SK-N-SH (cell line): Measurements from ENCODE around the gene KRT3. TPM values are rescaled to one million over a fixed set of nuclear protein-coding genes. Genes with fewer than 3 reads are reported as not detected.

ENCODE experiments used
- CTCF ChIA-PET: fragments of 300-600, 350-600 bp; formaldehyde crosslinking; extraction: SDS; loops from one replicate; lab custom pipeline; 2021; lab: Yijun Ruan, JAX
- POLR2A ChIA-PET: fragments of 350-600 bp; sonication (Branson Sonifier 250); formaldehyde crosslinking; extraction: SDS; loops from one replicate; lab custom pipeline; 2020; ENCODE audit warnings: antibody characterized with exemption, inconsistent platforms; lab: Yijun Ruan, JAX
- DNase-seq: peaks from one replicate; pipeline ENCODE4 v3.0.0; 2012
- H2AFZ ChIP-seq: fragments of 200-600 bp; sonication (generic); 2 replicates; pipeline ENCODE4 v1.8.1; 2016; ENCODE audit warnings: antibody characterized with exemption, mild to moderate bottlenecking, low read depth
- H3F3A ChIP-seq: fragments of 200-600 bp; sonication (generic); replicated peaks from 2 replicates; pipeline ENCODE3; 2016; ENCODE audit warnings: antibody characterized with exemption, mild to moderate bottlenecking; ENCODE audit not compliant: insufficient read depth
- H3K27ac ChIP-seq, 2 experiments: fragments of 200-500 bp in 1 of 2; fragments of 200-600 bp in 1 of 2; sonication (Bioruptor generic) in 1 of 2; sonication (generic), shearing (Covaris generic) in 1 of 2; 2 replicates each; pipeline versions ENCODE4 v1.5.1 to v1.6.1; 2014 to 2016; ENCODE audit warnings: low read depth in 2 of 2, inconsistent platforms in 1 of 2, low read length in 1 of 2, mild to moderate bottlenecking in 1 of 2, mixed read lengths in 1 of 2
- H3K27me3 ChIP-seq: fragments of 200-600 bp; sonication (generic), shearing (Covaris generic); 2 replicates; pipeline ENCODE4 v1.6.1; 2016; ENCODE audit warnings: mixed run types; ENCODE audit not compliant: insufficient read depth
- H3K36me3 ChIP-seq, 2 experiments: fragments of 200-500 bp in 1 of 2; fragments of 200-600 bp in 1 of 2; sonication (Bioruptor generic) in 1 of 2; sonication (generic) in 1 of 2; replicated peaks in 1 of 2; 2 replicates each; pipeline versions ENCODE3 to v1.5.1; 2014 to 2016; ENCODE audit warnings: low read length in 1 of 2, mild to moderate bottlenecking in 1 of 2; ENCODE audit not compliant: insufficient read depth in 2 of 2, control insufficient read depth in 1 of 2
- H3K4me1 ChIP-seq, 2 experiments: fragments of 200-500 bp in 1 of 2; fragments of 200-600 bp in 1 of 2; sonication (Bioruptor generic) in 1 of 2; sonication (generic), shearing (Covaris generic) in 1 of 2; 2 replicates each; pipeline versions ENCODE4 v1.5.1 to v1.6.1; 2014 to 2016; ENCODE audit warnings: low read depth in 1 of 2, low read length in 1 of 2, mixed run types in 1 of 2; ENCODE audit not compliant: insufficient read depth in 2 of 2, control insufficient read depth in 1 of 2
- H3K4me2 ChIP-seq: fragments of 200-600 bp; sonication (generic), shearing (Covaris generic); 2 replicates; pipeline ENCODE4 v1.6.1; 2017; ENCODE audit warnings: mixed run types
- H3K4me3 ChIP-seq, 2 experiments: fragments of 200-500 bp in 1 of 2; fragments of 200-600 bp in 1 of 2; sonication (Bioruptor generic) in 1 of 2; sonication (generic), shearing (Covaris generic) in 1 of 2; 2 replicates each; pipeline versions ENCODE4 v1.5.1 to v1.8.1; 2014 to 2016; ENCODE audit warnings: low read depth in 2 of 2, inconsistent platforms in 1 of 2, low read length in 1 of 2, mild to moderate bottlenecking in 1 of 2, mixed read lengths in 1 of 2, moderate library complexity in 1 of 2
- H3K79me2 ChIP-seq: fragments of 200-600 bp; sonication (generic); 2 replicates; pipeline ENCODE4 v1.8.1; 2017; ENCODE audit warnings: mild to moderate bottlenecking; ENCODE audit not compliant: insufficient read depth
- H3K9ac ChIP-seq: fragments of 200-600 bp; sonication (generic); 2 replicates; pipeline ENCODE4 v1.6.1; 2017; ENCODE audit warnings: mixed run types
- H3K9me2 ChIP-seq: fragments of 200-600 bp; sonication (generic); 2 replicates; pipeline ENCODE4 v1.6.1; 2017; ENCODE audit warnings: mixed run types
- H3K9me3 ChIP-seq: fragments of 200-600 bp; sonication (generic); 2 replicates; pipeline ENCODE4 v1.6.1; 2017; ENCODE audit warnings: mixed run types, mild to moderate bottlenecking, moderate library complexity
- H4K20me1 ChIP-seq: fragments of 200-600 bp; sonication (generic); 2 replicates; pipeline ENCODE4 v1.6.1; 2017; ENCODE audit warnings: mild to moderate bottlenecking, mixed run types; ENCODE audit not compliant: insufficient read depth
- EZH2phosphoT487 ChIP-seq: fragments of 200-600 bp; sonication (generic); IDR thresholded peaks from 2 replicates; pipeline ENCODE4 v1.6.1; 2017; ENCODE audit warnings: low read depth, mixed run types, mild to moderate bottlenecking, antibody characterized with exemption, moderate library complexity, borderline replicate concordance
- FOSL2 ChIP-seq: IDR thresholded peaks from 2 replicates; pipeline ENCODE4 v1.4.0; 2012; ENCODE audit warnings: low read depth, mild to moderate bottlenecking, moderate library complexity, borderline replicate concordance
- GABPA ChIP-seq: IDR thresholded peaks from 2 replicates; pipeline ENCODE4 v1.4.0; 2012; ENCODE audit warnings: low read depth, mild to moderate bottlenecking
- GATA2 ChIP-seq: sonication (generic); formaldehyde crosslinking; IDR thresholded peaks from 2 replicates; pipeline ENCODE4 v1.5.0; 2020; ENCODE audit warnings: mild to moderate bottlenecking, missing genetic modification reagents
- JUND ChIP-seq: IDR thresholded peaks from 2 replicates; pipeline ENCODE4 v1.4.0; 2012
- POLR2AphosphoS5 ChIP-seq: IDR thresholded peaks from 2 replicates; pipeline ENCODE4 v1.6.1; 2012; ENCODE audit warnings: low read depth, low read length
- RFX5 ChIP-seq: IDR thresholded peaks from 2 replicates; pipeline ENCODE4 v1.6.1; 2012; ENCODE audit warnings: mild to moderate bottlenecking, improper control_type of control experiment, low read length
- RXRA ChIP-seq: IDR thresholded peaks from 2 replicates; pipeline ENCODE4 v1.4.0; 2012; ENCODE audit warnings: low read depth, mild to moderate bottlenecking, borderline replicate concordance
- SIN3A ChIP-seq: IDR thresholded peaks from 2 replicates; pipeline ENCODE4 v1.6.1; 2012; ENCODE audit warnings: low read depth, mild to moderate bottlenecking, low read length, moderate library complexity, borderline replicate concordance
- SMC3 ChIP-seq: IDR thresholded peaks from 2 replicates; pipeline ENCODE4 v1.6.1; 2012; ENCODE audit warnings: low read depth, low read length, improper control_type of control experiment
- WGBS: methylation state at CpG from one replicate; pipeline ENCODE4 v1.1.6; 2017; ENCODE audit warnings: low lambda C conversion rate; 5-methylcytosine and 5-hydroxymethylcytosine counted together
- polyA plus RNA-seq, 3 experiments: library from polyadenylated mRNA; depleted of rRNA; stranded (reverse); fragments of >200 nt; gene quantifications; 2 replicates each; pipeline ENCODE4 v1.2.3, GENCODE V29; 2012
- TF ChIP-seq, protein P1 (sequence below): fragments of 150-350 bp; IDR thresholded peaks from 2 replicates; pipeline ENCODE4 v1.6.1; 2017; ENCODE audit warnings: antibody characterized with exemption, low read length, low read depth, borderline replicate concordance
- TF ChIP-seq, protein P2 (sequence below): IDR thresholded peaks from 2 replicates; pipeline ENCODE4; 2012
- TF ChIP-seq, protein P3 (sequence below): IDR thresholded peaks from 2 replicates; pipeline ENCODE4 v1.6.1; 2012; ENCODE audit warnings: mild to moderate bottlenecking, low read depth, low read length, moderate library complexity

KRT3 gene
- polyA plus RNA-seq, 1 of the 3 experiments (the other 2 are of a cell fraction): not detected

DNA sequence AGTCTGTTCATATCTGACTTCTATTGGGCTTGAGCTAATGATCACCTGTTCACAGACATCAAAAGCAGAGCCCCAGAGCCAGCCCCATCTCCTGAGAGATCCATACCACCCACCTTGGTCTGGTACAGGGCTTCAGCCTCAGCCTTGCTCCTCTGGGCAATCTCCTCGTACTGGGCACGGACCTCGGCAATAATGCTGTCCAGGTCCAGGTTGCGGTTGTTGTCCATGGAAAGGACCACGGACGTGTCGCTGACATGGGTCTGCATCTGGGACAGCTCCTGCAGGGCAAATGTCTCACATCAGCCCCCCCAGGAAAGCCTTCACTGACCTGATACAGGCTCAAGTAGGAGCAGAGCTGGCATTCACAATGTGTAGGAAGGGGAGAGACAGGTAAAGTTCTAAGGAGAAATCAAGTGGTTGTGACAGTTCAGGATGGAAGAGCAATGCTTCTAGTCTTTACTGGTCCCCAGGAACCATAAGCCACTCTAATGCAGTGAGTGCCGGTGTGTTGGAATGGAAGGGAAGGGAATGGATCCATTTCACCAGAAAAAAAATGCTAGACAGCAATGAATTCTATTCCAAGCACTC, 12.8 kb upstream of the KRT3 start:
- H3F3A ChIP-seq: no peaks in the 10 kb centered on the region
- CTCF ChIA-PET: interaction anchor here (1.4 kb wide), 1 partner anchor 71 kb away, joined by 4 read pairs; no protein-coding TSS in a partner anchor
- H3K27ac ChIP-seq: no peak overlapping the region
- no peaks in the 10 kb centered on the region for H4K20me1 ChIP-seq
- H3K9me3 ChIP-seq: no peaks in the 10 kb centered on the region
- no peak overlapping the region for H2AFZ ChIP-seq
- H3K9ac ChIP-seq: no peak overlapping the region
- POLR2A ChIA-PET: no interaction called here
- no peak for TF ChIP-seq RXRA
- no peak for TF ChIP-seq POLR2AphosphoS5
- no peak for TF ChIP-seq SMC3
- TF ChIP-seq FOSL2: no peak
- no peak for TF ChIP-seq JUND
- TF ChIP-seq GABPA: no peak
- TF ChIP-seq SIN3A: no peak
- no peak for TF ChIP-seq RFX5
- TF ChIP-seq, protein P1, sequence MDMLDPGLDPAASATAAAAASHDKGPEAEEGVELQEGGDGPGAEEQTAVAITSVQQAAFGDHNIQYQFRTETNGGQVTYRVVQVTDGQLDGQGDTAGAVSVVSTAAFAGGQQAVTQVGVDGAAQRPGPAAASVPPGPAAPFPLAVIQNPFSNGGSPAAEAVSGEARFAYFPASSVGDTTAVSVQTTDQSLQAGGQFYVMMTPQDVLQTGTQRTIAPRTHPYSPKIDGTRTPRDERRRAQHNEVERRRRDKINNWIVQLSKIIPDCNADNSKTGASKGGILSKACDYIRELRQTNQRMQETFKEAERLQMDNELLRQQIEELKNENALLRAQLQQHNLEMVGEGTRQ: no peak
- no peak for TF ChIP-seq GATA2 (CRISPR knock-in tag)
- TF ChIP-seq, protein P2, sequence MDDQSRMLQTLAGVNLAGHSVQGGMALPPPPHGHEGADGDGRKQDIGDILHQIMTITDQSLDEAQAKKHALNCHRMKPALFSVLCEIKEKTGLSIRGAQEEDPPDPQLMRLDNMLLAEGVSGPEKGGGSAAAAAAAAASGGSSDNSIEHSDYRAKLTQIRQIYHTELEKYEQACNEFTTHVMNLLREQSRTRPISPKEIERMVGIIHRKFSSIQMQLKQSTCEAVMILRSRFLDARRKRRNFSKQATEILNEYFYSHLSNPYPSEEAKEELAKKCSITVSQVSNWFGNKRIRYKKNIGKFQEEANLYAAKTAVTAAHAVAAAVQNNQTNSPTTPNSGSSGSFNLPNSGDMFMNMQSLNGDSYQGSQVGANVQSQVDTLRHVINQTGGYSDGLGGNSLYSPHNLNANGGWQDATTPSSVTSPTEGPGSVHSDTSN: no peak
- TF ChIP-seq EZH2phosphoT487: no peak
- TF ChIP-seq, protein P3, sequence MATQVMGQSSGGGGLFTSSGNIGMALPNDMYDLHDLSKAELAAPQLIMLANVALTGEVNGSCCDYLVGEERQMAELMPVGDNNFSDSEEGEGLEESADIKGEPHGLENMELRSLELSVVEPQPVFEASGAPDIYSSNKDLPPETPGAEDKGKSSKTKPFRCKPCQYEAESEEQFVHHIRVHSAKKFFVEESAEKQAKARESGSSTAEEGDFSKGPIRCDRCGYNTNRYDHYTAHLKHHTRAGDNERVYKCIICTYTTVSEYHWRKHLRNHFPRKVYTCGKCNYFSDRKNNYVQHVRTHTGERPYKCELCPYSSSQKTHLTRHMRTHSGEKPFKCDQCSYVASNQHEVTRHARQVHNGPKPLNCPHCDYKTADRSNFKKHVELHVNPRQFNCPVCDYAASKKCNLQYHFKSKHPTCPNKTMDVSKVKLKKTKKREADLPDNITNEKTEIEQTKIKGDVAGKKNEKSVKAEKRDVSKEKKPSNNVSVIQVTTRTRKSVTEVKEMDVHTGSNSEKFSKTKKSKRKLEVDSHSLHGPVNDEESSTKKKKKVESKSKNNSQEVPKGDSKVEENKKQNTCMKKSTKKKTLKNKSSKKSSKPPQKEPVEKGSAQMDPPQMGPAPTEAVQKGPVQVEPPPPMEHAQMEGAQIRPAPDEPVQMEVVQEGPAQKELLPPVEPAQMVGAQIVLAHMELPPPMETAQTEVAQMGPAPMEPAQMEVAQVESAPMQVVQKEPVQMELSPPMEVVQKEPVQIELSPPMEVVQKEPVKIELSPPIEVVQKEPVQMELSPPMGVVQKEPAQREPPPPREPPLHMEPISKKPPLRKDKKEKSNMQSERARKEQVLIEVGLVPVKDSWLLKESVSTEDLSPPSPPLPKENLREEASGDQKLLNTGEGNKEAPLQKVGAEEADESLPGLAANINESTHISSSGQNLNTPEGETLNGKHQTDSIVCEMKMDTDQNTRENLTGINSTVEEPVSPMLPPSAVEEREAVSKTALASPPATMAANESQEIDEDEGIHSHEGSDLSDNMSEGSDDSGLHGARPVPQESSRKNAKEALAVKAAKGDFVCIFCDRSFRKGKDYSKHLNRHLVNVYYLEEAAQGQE: no peak
- no peaks in the 10 kb centered on the region for H3K79me2 ChIP-seq
- no peaks in the 10 kb centered on the region for H3K4me1 ChIP-seq
- H3K36me3 ChIP-seq: no peaks in the 10 kb centered on the region
- H3K4me3 ChIP-seq: no peak overlapping the region
- 48% methylated on average over 5 of the region's 8 CpGs for WGBS
- H3K4me2 ChIP-seq: no peak overlapping the region
- no peaks in the 10 kb centered on the region for H3K9me2 ChIP-seq
- no peak for DNase-seq
- peaks cover 20% of the 10 kb centered on the region; the same call in 1 of the 2 replicates for H3K27me3 ChIP-seq
